BLaER1 (cell line): Measurements from ENCODE around the gene SMC6.

ENCODE experiments used
- H3K27ac ChIP-seq: shearing (Covaris generic); formaldehyde crosslinking; 2 replicates; pipeline ENCODE4 v1.8.1; 2022
- H3K27me3 ChIP-seq: shearing (Covaris generic); formaldehyde crosslinking; 2 replicates; pipeline ENCODE4 v1.8.1; 2022
- H3K36me3 ChIP-seq: shearing (Covaris generic); formaldehyde crosslinking; 2 replicates; pipeline ENCODE4 v1.8.1; 2022
- H3K4me1 ChIP-seq: shearing (Covaris generic); formaldehyde crosslinking; 2 replicates; pipeline ENCODE4 v1.8.1; 2022
- H3K4me2 ChIP-seq: shearing (Covaris generic); formaldehyde crosslinking; 2 replicates; pipeline ENCODE4 v1.8.1; 2022
- H3K4me3 ChIP-seq: shearing (Covaris generic); formaldehyde crosslinking; 2 replicates; pipeline ENCODE4 v1.8.1; 2022
- H3K9ac ChIP-seq: shearing (Covaris generic); formaldehyde crosslinking; 2 replicates; pipeline ENCODE4 v1.8.1; 2022
- H3K9me3 ChIP-seq: shearing (Covaris generic); formaldehyde crosslinking; 2 replicates; pipeline ENCODE4 v1.8.1; 2022
- H4K20me1 ChIP-seq: shearing (Covaris generic); formaldehyde crosslinking; 2 replicates; pipeline ENCODE4 v1.8.1; 2022
- Cebpa-rat ChIP-seq: shearing (Covaris generic); IDR thresholded peaks from 2 replicates; pipeline ENCODE4 v1.8.1; 2022

Gene SMC6

GRCh38 chr2:17752892-17753802 is 463 bp downstream of the SMC6 start:
- Histone ChIP-seq H4K20me1 (no peaks in the 10 kb centered on the region), H3K9ac (peak overlapping the region; percentile 93), H3K4me2 (peak overlapping the region; percentile 89), H3K36me3 (no peaks in the 10 kb centered on the region; the same call in 1 of the 2 replicates), H3K4me3 (peak overlapping the region; percentile 95), H3K27ac (peak overlapping the region; percentile 96), H3K4me1 (peaks cover 73% of the 10 kb centered on the region), H3K9me3 (no peaks in the 10 kb centered on the region), H3K27me3 (no peaks in the 10 kb centered on the region)
- TF ChIP-seq Cebpa-rat = no peak

DNA sequence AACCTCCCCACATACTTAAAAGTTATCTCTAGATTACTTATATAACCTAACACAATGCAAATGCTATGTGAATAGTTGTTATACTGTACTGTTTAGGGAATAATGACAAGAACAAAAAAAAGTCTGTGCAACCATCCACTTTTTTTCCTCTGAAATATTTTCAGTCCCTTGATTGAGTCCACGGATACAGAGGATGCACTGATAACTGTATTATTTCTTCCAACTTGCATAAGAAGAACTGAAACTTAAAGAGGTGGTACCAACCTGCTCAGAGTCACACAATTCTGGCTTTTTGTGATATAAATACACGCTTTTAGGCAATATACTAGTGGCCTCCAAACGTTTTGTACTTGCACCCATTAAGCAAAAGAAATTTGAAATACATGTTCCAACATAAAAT is 1.4 kb downstream of the SMC6 start:
- peaks cover 6% of the 10 kb centered on the region for H3K36me3 ChIP-seq
- H3K27ac ChIP-seq = no peak overlapping the region; the same call in 1 of the 2 replicates
- H3K9ac ChIP-seq = peak overlapping the region; percentile 93; the same call in 1 of the 2 replicates

GRCh38 chr2:17749753-17750438 is 3.7 kb downstream of the SMC6 start:
- Histone ChIP-seq H3K27me3 (no peaks in the 10 kb centered on the region), H3K4me1 (peaks cover 41% of the 10 kb centered on the region), H3K9ac (no peak overlapping the region), H3K4me2 (peak overlapping the region; percentile 34), H3K27ac (no peak overlapping the region), H3K9me3 (no peaks in the 10 kb centered on the region), H3K4me3 (no peak overlapping the region), H4K20me1 (no peaks in the 10 kb centered on the region), H3K36me3 (peaks cover 12% of the 10 kb centered on the region)
- TF ChIP-seq Cebpa-rat = no peak

More for the DNA sequence above, 1.4 kb downstream of the SMC6 start:
- peak overlapping the region; percentile 89 for H3K4me2 ChIP-seq
- peaks cover 64% of the 10 kb centered on the region for H3K4me1 ChIP-seq
- H3K4me3 ChIP-seq = peak overlapping the region; percentile 95
- no peaks in the 10 kb centered on the region for H4K20me1 ChIP-seq
- H3K9me3 ChIP-seq = no peaks in the 10 kb centered on the region
- TF ChIP-seq Cebpa-rat = no peak
- no peaks in the 10 kb centered on the region for H3K27me3 ChIP-seq

DNA sequence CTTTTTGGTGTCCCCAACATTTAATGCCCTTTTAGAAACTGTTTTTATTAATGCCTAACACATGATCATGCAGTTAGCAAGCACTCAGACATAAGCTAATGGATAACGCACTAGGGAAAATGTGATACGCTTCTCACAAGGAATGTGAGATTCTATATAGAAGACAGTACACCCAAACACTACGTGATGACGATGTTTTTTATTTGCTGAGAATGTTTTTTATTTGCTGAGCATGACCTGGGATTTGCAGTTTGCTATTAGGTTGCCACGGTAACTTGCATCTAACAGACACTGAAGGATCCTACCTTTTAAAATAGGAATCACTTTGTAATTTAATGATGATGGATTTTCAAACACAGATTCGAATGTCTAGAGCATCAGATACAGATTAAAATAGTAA is 4.9 kb downstream of the SMC6 start:
- H3K9me3 ChIP-seq = no peaks in the 10 kb centered on the region
- H3K36me3 ChIP-seq = peaks cover 22% of the 10 kb centered on the region
- no peak overlapping the region for H3K4me2 ChIP-seq
- H3K9ac ChIP-seq = no peak overlapping the region
- no peak for TF ChIP-seq Cebpa-rat
- peaks cover 38% of the 10 kb centered on the region for H3K4me1 ChIP-seq
- H3K27me3 ChIP-seq = no peaks in the 10 kb centered on the region
- H4K20me1 ChIP-seq = no peaks in the 10 kb centered on the region
- no peak overlapping the region for H3K27ac ChIP-seq
- no peak overlapping the region for H3K4me3 ChIP-seq

DNA sequence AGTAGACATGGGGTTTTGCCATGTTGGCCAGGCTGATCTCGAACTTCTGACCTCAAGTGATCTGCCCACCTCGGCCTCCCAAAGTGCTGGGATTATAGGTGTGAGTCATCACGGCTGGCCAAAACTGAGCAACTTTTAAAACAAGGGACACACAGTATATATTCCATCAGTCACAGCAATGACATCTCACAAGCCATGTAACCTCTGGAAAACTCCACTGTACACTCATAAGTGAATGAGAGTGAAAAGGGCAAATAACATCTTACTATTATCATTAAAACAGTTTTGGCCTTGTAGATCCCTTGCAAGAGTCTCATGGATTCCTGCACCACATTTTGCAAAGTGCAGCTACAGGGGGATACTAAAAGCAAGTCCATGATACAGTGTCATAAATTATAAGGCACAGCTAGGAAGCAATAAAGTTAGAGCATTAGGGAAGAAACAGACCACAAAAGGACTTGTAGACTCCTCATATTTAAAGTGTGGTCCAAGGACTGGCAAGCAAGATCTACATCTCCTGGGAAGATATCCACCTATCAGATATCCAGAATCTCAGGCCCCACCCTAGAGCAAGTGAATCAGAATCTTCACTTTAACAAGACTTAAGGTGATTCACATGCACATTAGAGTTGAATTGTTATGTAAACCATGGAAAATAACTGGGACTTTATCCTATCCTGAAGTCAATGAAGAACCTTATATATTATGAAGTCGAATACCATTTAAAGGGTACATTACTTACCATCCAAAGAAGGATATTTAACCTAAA is 5.7 kb downstream of the SMC6 start:
- no peak overlapping the region for H3K27ac ChIP-seq
- H3K36me3 ChIP-seq = peaks cover 26% of the 10 kb centered on the region
- H3K9ac ChIP-seq = no peak overlapping the region
- no peaks in the 10 kb centered on the region for H3K9me3 ChIP-seq
- H4K20me1 ChIP-seq = no peaks in the 10 kb centered on the region
- H3K27me3 ChIP-seq = no peaks in the 10 kb centered on the region
- H3K4me3 ChIP-seq = no peak overlapping the region
- no peak overlapping the region for H3K4me2 ChIP-seq
- H3K4me1 ChIP-seq = peaks cover 36% of the 10 kb centered on the region
- no peak for TF ChIP-seq Cebpa-rat

- Histone ChIP-seq H3K4me1 (no peaks in the 10 kb centered on the region), H3K9me3 (no peaks in the 10 kb centered on the region), H3K36me3 (peaks cover 73% of the 10 kb centered on the region), H4K20me1 (no peaks in the 10 kb centered on the region), H3K4me3 (no peak overlapping the region), H3K9ac (no peak overlapping the region), H3K27me3 (no peaks in the 10 kb centered on the region), H3K4me2 (no peak overlapping the region), H3K27ac (no peak overlapping the region)
- TF ChIP-seq Cebpa-rat = no peak
These were observed 13.4 kb downstream of the SMC6 start for GRCh38 chr2:17740203-17740602.

DNA sequence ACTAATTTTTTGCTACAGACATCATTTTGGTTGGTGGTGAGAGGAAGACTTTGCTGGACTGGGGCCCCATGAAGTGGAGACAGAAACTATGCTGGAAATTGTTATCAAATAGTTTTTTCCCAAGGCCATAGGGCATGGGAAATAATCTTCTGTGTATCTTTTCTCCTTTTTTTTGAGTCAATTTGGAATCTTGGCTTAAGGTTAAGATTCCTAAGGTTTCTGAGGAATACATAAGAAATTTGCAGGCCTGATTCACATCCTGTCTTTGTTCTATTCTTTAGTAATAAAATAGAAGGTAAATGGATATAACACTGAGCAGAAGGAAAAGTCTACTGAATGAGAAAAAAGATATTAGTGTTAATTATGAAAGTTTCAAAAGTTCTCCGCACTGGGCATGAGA is 16.6 kb downstream of the SMC6 start:
- Histone ChIP-seq H4K20me1 (no peaks in the 10 kb centered on the region), H3K9me3 (no peaks in the 10 kb centered on the region), H3K4me1 (no peaks in the 10 kb centered on the region), H3K9ac (no peak overlapping the region), H3K27me3 (no peaks in the 10 kb centered on the region), H3K4me3 (no peak overlapping the region), H3K36me3 (peaks cover 78% of the 10 kb centered on the region), H3K27ac (no peak overlapping the region), H3K4me2 (no peak overlapping the region)
- TF ChIP-seq Cebpa-rat = no peak

- Histone ChIP-seq H3K4me1 (no peaks in the 10 kb centered on the region), H3K4me2 (no peak overlapping the region), H3K9ac (no peak overlapping the region)
These were observed 17.7 kb downstream of the SMC6 start for GRCh38 chr2:17735864-17736263.

DNA sequence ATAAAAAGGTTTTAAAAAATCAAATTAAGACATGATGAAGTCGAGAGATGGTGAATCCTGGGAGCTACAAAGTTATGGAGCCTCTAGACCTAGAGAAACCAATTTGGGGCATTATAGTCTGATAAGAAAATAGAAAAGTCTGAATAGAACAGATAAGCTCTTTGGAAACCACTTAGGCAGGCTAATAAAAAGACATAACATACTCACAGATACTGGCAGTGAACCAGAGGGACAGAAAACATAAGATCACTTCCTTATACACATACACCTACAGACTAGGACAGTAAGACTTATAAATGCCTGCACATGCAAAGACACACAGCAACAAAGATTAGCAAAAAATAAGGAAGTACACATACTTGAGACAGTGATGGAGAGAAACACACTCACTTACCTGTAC is 20.0 kb downstream of the SMC6 start:
- Histone ChIP-seq H3K9me3 (no peaks in the 10 kb centered on the region), H3K36me3 (peaks cover 87% of the 10 kb centered on the region), H3K9ac (no peak overlapping the region), H3K27ac (no peak overlapping the region), H3K4me1 (no peaks in the 10 kb centered on the region), H4K20me1 (no peaks in the 10 kb centered on the region), H3K4me2 (no peak overlapping the region), H3K27me3 (no peaks in the 10 kb centered on the region), H3K4me3 (no peak overlapping the region)
- TF ChIP-seq Cebpa-rat = no peak

More at GRCh38 chr2:17735864-17736263, 17.7 kb downstream of the SMC6 start:
- Histone ChIP-seq H4K20me1 (no peaks in the 10 kb centered on the region), H3K4me3 (no peak overlapping the region), H3K9me3 (no peaks in the 10 kb centered on the region), H3K27me3 (no peaks in the 10 kb centered on the region), H3K27ac (no peak overlapping the region), H3K36me3 (peaks cover 85% of the 10 kb centered on the region)
- TF ChIP-seq Cebpa-rat = no peak
